Amniotic epithelial cell (primary cell): ENCODE measurements around the gene UMAD1.

Experiments
- DNase-seq: peaks from one replicate; pipeline ENCODE4 v3.0.0-alpha.2; 2010; ENCODE audit warnings: low read depth

UMAD1 gene

GRCh38 chr7:7922684-7923385 lies 282.3 kb downstream of the UMAD1 start:
- no peak for DNase-seq

- no peak for DNase-seq
These were observed 283.3 kb downstream of the UMAD1 start for GRCh38 chr7:7923818-7924217.

DNA sequence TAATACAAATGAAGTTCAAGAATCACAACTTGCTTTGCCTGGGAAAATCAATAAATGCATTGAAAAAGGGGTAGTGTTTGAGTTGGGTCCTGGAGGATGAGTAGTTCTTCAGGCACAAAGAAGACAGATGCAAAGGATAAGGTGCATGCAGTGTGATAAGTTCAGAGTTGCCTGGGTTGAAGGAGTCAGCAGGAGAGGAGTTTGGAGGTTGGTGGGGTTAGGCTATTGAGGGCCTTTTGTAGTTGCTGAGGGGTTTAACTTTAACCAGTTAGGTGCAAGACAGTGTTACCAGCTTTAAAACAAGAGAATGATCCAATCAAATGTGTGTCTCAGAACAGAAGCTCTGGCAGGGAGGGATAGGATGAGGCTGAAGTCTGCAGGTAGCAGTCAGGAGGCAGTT lies 283.8 kb downstream of the UMAD1 start:
- no peak for DNase-seq
